ENCODE measurements around the gene NCDN.
"Not testable (repeated sequence)": the region's sequence is repeated elsewhere in the genome, so short reads cannot be mapped to it uniquely, and the experiment has no call there.

Gene NCDN

GRCh38 chr1:35570589-35571137, 13.1 kb downstream of the NCDN start:
- no peak for DNase-seq (ENCODE audit: low spot score)

- DNase-seq (ENCODE audit: low spot score): no peak
Observed at GRCh38 chr1:35571263-35571662, 13.7 kb downstream of the NCDN start.

DNA sequence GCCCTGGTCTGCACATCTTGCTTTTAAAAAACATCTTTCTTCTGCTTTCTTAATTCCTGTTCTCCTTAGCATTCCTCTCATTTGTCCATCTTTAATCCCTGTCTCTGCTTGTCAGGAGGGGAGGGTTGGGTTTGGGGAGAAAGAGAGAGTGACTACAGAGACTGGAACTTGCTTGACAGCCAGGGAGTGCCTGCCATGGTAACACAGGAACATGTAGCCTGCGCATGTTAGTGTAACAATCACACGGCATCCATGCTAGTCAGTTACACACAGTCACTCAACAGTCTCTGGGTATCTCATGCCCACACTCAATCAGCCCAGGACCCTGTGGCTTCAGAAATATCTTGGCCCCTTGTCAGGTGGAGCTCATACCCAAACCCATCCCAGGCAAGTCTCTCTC, 14.7 kb downstream of the NCDN start:
- DNase-seq (ENCODE audit: low spot score): no peak

DNA sequence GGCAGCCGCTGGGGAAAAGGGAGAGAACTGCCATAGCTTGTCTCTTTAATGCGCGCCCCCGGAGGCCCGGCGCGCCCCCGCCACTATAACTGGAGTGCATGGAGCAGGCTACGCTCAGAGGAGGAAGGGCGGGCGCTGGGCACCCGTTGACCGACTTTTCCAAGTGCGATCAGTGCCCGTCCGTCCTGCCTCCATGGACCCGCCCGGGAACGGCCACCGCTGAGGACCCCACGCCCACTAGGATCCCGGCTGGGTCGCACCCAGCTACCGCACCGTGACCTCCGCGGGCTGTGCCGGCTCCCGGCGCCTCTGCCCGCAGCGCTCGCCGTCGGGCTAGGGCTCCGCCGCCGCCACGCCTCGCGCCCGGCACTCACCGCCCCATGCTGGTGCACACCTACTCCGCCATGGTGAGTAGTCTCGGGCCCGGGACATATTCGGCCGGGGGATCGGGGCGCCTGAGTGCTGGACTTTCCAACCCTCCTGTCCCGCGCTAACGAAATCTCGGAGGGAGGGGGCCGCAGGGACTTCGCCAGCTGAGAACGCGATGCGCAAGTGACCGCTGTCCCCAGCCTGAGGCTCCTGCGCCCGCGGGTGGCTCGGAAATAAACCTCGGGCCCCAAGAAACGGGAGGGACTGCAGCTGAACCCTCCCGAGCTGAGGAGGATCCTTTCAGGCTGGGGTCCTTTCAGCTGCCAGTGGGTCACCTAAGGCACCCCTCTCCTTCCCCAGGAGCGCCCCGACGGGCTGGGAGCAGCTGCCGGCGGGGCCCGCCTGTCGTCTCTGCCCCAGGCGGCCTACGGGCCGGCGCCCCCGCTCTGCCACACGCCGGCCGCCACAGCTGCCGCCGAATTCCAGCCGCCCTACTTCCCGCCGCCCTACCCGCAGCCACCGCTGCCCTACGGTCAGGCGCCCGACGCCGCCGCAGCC, 15.9 kb downstream of the NCDN start, which contains the start of gene TFAP2E:
Gene TFAP2E, plus strand, starts transcription at position 117 of the 927 bp plus-strand sequence. Its CDS starts 264 bp downstream, at position 381.
- DNase-seq (ENCODE audit: low spot score): peak; percentile 69

GRCh38 chr1:35574125-35574654, 16.6 kb downstream of the NCDN start:
- DNase-seq (ENCODE audit: low spot score): no peak

- no peak for DNase-seq (ENCODE audit: low spot score)
Observed at GRCh38 chr1:35574655-35575415, 17.2 kb downstream of the NCDN start.

DNA sequence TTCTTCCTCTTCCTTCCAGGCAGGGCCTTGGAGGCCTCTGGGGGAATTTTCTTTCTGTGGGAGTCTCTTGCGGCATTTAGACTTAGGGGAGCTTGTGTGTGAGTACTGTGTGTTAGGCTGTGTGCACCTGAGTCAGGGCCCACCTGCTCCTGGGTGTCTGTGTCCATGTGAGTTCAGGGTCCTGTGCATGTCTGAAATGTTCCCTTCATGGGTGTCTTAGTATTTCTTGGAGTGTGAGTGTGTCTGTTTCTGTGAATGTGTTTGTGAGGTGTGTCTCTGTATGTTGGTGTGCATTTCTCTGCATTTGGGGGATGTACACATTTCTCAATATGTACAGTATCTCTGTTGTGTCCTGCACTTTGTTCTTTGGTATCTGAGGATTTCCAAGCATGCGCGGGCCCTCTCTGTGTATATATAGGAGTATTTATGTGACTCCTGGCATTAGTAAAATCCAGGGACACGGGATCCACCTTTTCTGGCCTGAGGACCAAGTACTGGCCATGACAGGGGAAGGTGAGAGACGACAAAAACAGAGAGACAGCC, 17.9 kb downstream of the NCDN start:
- DNase-seq (ENCODE audit: low spot score): no peak

- DNase-seq (ENCODE audit: low spot score): no peak
Observed at GRCh38 chr1:35576061-35576765, 18.6 kb downstream of the NCDN start.

DNA sequence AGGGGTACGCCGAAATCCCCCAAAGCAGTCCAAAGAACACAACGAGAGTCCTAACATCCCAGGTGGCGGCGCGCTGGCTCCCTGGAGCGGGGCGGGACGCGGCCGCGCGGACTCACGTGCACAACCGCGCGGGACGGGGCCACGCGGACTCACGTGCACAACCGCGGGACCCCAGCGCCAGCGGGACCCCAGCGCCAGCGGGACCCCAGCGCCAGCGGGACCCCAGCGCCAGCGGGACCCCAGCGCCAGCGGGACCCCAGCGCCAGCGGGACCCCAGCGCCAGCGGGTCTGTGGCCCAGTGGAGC, 19.1 kb downstream of the NCDN start:
- DNase-seq (ENCODE audit: low spot score): not testable (repeated sequence)

DNA sequence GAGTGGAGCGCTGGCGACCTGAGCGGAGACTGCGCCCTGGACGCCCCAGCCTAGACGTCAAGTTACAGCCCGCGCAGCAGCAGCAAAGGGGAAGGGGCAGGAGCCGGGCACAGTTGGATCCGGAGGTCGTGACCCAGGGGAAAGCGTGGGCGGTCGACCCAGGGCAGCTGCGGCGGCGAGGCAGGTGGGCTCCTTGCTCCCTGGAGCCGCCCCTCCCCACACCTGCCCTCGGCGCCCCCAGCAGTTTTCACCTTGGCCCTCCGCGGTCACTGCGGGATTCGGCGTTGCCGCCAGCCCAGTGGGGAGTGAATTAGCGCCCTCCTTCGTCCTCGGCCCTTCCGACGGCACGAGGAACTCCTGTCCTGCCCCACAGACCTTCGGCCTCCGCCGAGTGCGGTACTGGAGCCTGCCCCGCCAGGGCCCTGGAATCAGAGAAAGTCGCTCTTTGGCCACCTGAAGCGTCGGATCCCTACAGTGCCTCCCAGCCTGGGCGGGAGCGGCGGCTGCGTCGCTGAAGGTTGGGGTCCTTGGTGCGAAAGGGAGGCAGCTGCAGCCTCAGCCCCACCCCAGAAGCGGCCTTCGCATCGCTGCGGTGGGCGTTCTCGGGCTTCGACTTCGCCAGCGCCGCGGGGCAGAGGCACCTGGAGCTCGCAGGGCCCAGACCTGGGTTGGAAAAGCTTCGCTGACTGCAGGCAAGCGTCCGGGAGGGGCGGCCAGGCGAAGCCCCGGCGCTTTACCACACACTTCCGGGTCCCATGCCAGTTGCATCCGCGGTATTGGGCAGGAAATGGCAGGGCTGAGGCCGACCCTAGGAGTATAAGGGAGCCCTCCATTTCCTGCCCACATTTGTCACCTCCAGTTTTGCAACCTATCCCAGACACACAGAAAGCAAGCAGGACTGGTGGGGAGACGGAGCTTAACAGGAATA, 19.7 kb downstream of the NCDN start:
- DNase-seq (ENCODE audit: low spot score): peak; percentile 65

DNA sequence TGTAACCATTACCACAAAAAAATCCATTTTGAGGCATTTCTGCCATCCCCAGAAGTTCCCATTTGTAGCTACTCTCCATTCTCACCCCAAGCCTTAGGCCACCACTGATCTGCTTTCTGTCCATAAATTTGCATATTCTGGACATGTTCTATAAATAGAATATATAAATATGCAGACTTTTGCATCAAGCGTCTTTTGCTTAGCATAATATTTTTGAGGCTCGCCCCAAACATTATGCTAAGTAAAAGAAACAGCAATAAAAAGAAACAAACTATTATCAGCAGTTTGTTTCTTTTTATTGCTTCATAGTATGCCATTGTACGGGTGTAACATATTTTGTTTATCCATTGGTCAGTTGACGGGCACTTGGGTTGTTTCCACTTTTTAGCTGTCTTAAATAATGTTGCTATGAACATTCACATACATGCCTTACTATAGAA, 23.4 kb downstream of the NCDN start:
- no peak for DNase-seq (ENCODE audit: low spot score)

- DNase-seq (ENCODE audit: low spot score): not testable (repeated sequence)
Observed at GRCh38 chr1:35581621-35582020, 24.0 kb downstream of the NCDN start.

DNA sequence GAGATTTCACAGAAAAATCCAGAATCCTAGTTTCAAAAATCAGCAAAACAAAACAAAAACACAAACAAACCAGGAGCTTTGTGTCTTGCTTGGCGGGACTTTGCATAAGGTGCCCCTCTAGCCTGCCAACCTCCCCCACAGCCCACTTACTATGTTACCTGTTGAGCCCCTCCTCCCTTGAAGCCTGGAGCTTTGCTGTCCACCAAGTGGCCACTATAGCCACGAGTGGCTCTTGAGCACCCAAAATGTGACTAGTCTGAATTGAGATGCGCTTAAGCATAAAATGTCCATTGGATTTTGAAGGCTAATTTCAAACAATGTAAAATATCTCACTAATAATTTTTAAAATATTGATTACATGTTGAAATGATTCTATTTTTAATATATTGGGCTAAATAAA, 27.7 kb downstream of the NCDN start:
- DNase-seq (ENCODE audit: low spot score): no peak

- DNase-seq (ENCODE audit: low spot score): not testable (repeated sequence)
Observed at GRCh38 chr1:35585805-35586204, 28.2 kb downstream of the NCDN start.

DNA sequence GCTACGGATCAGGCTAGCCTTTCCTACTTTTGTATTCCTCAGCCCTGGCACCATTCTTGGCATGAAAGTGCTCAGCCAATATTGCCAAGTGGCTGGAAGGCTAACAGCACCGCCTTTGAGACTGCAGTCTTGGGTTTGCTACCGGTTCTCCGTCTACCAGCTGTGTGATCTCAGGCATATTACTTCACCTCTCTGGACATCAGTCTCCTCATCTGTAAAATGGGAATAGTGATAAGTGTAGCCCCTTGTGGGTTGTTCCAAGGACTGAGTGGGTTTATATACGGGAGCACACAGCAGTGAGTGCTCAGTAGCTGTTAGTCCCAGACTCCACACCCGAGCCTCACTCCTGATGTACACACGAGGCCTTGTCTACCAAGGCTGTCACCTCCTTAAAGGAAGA, 29.2 kb downstream of the NCDN start:
- no peak for DNase-seq (ENCODE audit: low spot score)

GRCh38 chr1:35587736-35588135, 30.1 kb downstream of the NCDN start:
- no peak for DNase-seq (ENCODE audit: low spot score)

DNA sequence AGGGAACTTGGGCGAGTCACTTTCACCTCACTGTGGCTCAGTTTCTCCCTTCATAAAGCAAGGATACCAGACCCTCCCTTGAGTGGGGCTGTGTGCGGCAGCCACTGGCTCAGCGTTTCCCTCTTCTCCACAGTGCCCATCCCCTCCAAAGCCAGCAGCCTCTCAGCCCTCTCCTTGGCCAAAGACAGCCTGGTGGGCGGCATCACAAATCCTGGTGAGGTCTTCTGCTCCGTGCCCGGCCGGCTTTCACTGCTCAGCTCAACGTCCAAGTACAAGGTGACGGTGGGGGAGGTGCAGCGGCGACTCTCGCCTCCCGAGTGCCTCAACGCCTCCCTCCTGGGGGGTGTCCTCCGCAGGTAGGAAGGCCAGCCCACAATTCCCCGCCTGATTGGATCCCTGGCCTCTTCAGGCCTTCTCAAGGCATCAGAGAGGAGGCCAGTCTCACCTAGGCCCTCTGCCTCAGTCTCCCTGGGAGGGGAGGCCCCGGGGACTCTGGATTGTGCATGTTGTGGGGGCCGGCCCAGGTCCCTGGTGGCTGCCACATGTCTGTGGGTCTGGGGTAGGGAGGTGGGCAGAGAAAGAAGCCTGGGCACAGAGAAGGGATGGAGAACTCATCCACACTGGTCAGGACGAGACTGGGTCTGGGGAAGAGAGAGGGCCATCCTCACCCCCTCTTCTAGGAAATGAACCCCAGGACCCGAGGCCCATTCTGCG, 30.8 kb downstream of the NCDN start:
- no peak for DNase-seq (ENCODE audit: low spot score)

GRCh38 chr1:35589516-35590427, 32.2 kb downstream of the NCDN start:
- DNase-seq (ENCODE audit: low spot score): no peak
